Hepatocyte (in vitro differentiated cells): ENCODE measurements around the gene AUTS2. TPM values are rescaled to one million over a fixed set of nuclear protein-coding genes. Genes with fewer than 3 reads are reported as not detected.

Experiments used
- DNase-seq: peaks from one replicate; pipeline ENCODE4 v3.0.0-alpha.2; 2016; ENCODE audit warnings: low spot score
- H2AFZ ChIP-seq: fragments of 200-600 bp; sonication (generic); 2 replicates; pipeline ENCODE4 v1.6.0; 2016; ENCODE audit warnings: antibody characterized with exemption, mild to moderate bottlenecking
- H3K27ac ChIP-seq: fragments of 200-600 bp; sonication (generic); 2 replicates; pipeline ENCODE4 v1.5.1; 2016; ENCODE audit warnings: mild to moderate bottlenecking
- H3K27me3 ChIP-seq: fragments of 200-600 bp; sonication (generic); 2 replicates; pipeline ENCODE4 v1.6.1; 2016
- H3K36me3 ChIP-seq: fragments of 200-600 bp; sonication (generic); replicated peaks from 2 replicates; pipeline ENCODE4 v1.5.1; 2016; ENCODE audit warnings: low read depth; ENCODE audit not compliant: insufficient read depth
- H3K4me1 ChIP-seq: fragments of 200-600 bp; sonication (generic); 2 replicates; pipeline ENCODE4 v1.5.1; 2016; ENCODE audit warnings: mild to moderate bottlenecking, moderate library complexity; ENCODE audit not compliant: insufficient read depth
- H3K4me2 ChIP-seq: fragments of 200-600 bp; sonication (generic); 2 replicates; pipeline ENCODE4 v1.6.0; 2016
- H3K4me3 ChIP-seq: fragments of 200-600 bp; sonication (generic); 2 replicates; pipeline ENCODE4 v1.5.1; 2016; ENCODE audit warnings: mild to moderate bottlenecking
- H3K79me2 ChIP-seq: fragments of 200-600 bp; sonication (generic); 2 replicates; pipeline ENCODE4 v1.6.0; 2017; ENCODE audit warnings: mild to moderate bottlenecking
- H3K9me2 ChIP-seq: fragments of 200-600 bp; sonication (generic); replicated peaks from 2 replicates; pipeline ENCODE4 v1.6.0; 2017; ENCODE audit warnings: mild to moderate bottlenecking; ENCODE audit not compliant: insufficient read depth
- H3K9me3 ChIP-seq: fragments of 200-600 bp; sonication (generic); 2 replicates; pipeline ENCODE4 v1.5.1; 2016; ENCODE audit warnings: low read depth, mild to moderate bottlenecking
- H4K20me1 ChIP-seq: fragments of 200-600 bp; sonication (generic); 2 replicates; pipeline ENCODE4 v1.6.0; 2016; ENCODE audit warnings: mild to moderate bottlenecking; ENCODE audit not compliant: insufficient read depth, poor library complexity, severe bottlenecking
- CTCF ChIP-seq: fragments of 200-600 bp; sonication (generic); IDR thresholded peaks from 2 replicates; pipeline ENCODE4 v1.5.1; 2016; ENCODE audit warnings: antibody characterized with exemption, mild to moderate bottlenecking; ENCODE audit not compliant: poor library complexity
- EZH2 ChIP-seq: fragments of 200-600 bp; sonication (generic); IDR thresholded peaks from 2 replicates; pipeline ENCODE4 v1.6.1; 2016; ENCODE audit warnings: antibody characterized with exemption, mild to moderate bottlenecking, borderline replicate concordance
- EZH2phosphoT487 ChIP-seq: fragments of 200-600 bp; sonication (generic); IDR thresholded peaks from one replicate; pipeline ENCODE4 v1.6.1; 2018; ENCODE audit warnings: antibody characterized with exemption, mild to moderate bottlenecking, low read depth, moderate library complexity; ENCODE audit not compliant: unreplicated experiment, severe bottlenecking
- WGBS: methylation state at CpG from one replicate; pipeline ENCODE4 v1.1.6; 2016; ENCODE audit warnings: low lambda C conversion rate; ENCODE audit errors: missing lambda C conversion rate; 5-methylcytosine and 5-hydroxymethylcytosine counted together
- polyA plus RNA-seq: library from polyadenylated mRNA; unstranded; fragments of >200 nt; fragmentation: Nextera tagmentation; extraction: Ambion mirVana; gene quantifications from 2 replicates; pipeline ENCODE4 v1.2.1, GENCODE V29; 2016
- total RNA-seq: library from RNA; depleted of rRNA; stranded (reverse); fragments of >200 nt; gene quantifications from 2 replicates; pipeline ENCODE4 v1.2.3, GENCODE V29; 2014

The AUTS2 gene
- total and polyA plus RNA-seq, 2 experiments from 2014 or later, result 34.4 to 40.9 TPM

GRCh38 chr7:70347463-70348254 is 749.4 kb downstream of the AUTS2 start:
- no peak for DNase-seq
- H4K20me1 ChIP-seq, result no peaks in the 10 kb centered on the region
- 95% methylated on average over 3 of the region's 3 CpGs for WGBS
- H3K9me3 ChIP-seq, result no peaks in the 10 kb centered on the region
- H3K27me3 ChIP-seq, result no peaks in the 10 kb centered on the region
- no peaks in the 10 kb centered on the region for H3K9me2 ChIP-seq
- no peak overlapping the region for H3K4me3 ChIP-seq
- no peak overlapping the region for H2AFZ ChIP-seq
- TF ChIP-seq CTCF, result no peak
- no peak for TF ChIP-seq EZH2phosphoT487
- no peak for TF ChIP-seq EZH2
- no peak overlapping the region for H3K27ac ChIP-seq
- no peaks in the 10 kb centered on the region for H3K79me2 ChIP-seq
- H3K4me2 ChIP-seq, result no peak overlapping the region
- H3K36me3 ChIP-seq, result no peaks in the 10 kb centered on the region
- no peaks in the 10 kb centered on the region for H3K4me1 ChIP-seq

GRCh38 chr7:70349031-70349430 is 750.8 kb downstream of the AUTS2 start:
- Histone ChIP-seq H4K20me1 (no peaks in the 10 kb centered on the region), H3K4me1 (no peaks in the 10 kb centered on the region), H3K4me2 (no peak overlapping the region), H3K79me2 (no peaks in the 10 kb centered on the region), H3K9me2 (no peaks in the 10 kb centered on the region), H2AFZ (no peak overlapping the region), H3K27me3 (no peaks in the 10 kb centered on the region), H3K9me3 (no peaks in the 10 kb centered on the region), H3K36me3 (no peaks in the 10 kb centered on the region), H3K27ac (no peak overlapping the region), H3K4me3 (no peak overlapping the region)
- no peak for DNase-seq
- 98% methylated on average over 2 of the region's 2 CpGs for WGBS
- TF ChIP-seq CTCF, result no peak
- TF ChIP-seq EZH2, result no peak
- TF ChIP-seq EZH2phosphoT487, result no peak

- H3K9me3 ChIP-seq, result no peaks in the 10 kb centered on the region
- TF ChIP-seq EZH2 (no peak), CTCF (no peak)
- no peaks in the 10 kb centered on the region for H3K9me2 ChIP-seq
- H3K4me2 ChIP-seq, result no peak overlapping the region
- H3K27ac ChIP-seq, result no peak overlapping the region
- H3K27me3 ChIP-seq, result no peaks in the 10 kb centered on the region
- WGBS, result 72% methylated on average over 1 of the region's 1 CpG
- no peaks in the 10 kb centered on the region for H3K79me2 ChIP-seq
- H3K4me1 ChIP-seq, result no peaks in the 10 kb centered on the region
- no peak overlapping the region for H3K4me3 ChIP-seq
- DNase-seq, result no peak
- no peak overlapping the region for H2AFZ ChIP-seq
- no peaks in the 10 kb centered on the region for H3K36me3 ChIP-seq
- H4K20me1 ChIP-seq, result no peaks in the 10 kb centered on the region
These were observed 751.5 kb downstream of the AUTS2 start for GRCh38 chr7:70349819-70350218.
